Measurements from ENCODE around the gene SPOPL. TPM values are rescaled to one million over a fixed set of nuclear protein-coding genes. Genes with fewer than 3 reads are reported as not detected.

SPOPL gene
- total and polyA plus RNA-seq, 10 of the 15 experiments (the other 5 are each of a cell fraction or from before 2014, with no cell fraction given): 4.0 to 25.0 (median 11.5) TPM

- TF ChIP-seq ZNF622 (IDR thresholded peaks at IDR 0.05) (no peak), MYC (IDR thresholded peaks at IDR 0.05; ENCODE audit: insufficient read depth, insufficient read length, insufficient replicate concordance, low read length, severe bottlenecking) (no peak), PML (IDR thresholded peaks at IDR 0.05; ENCODE audit: low read length) (no peak)
Measured at GRCh38 chr2:138607746-138608145, 106.2 kb downstream of the SPOPL start (continued).

- H3K9me3 ChIP-seq (replicated peaks; ENCODE audit: control insufficient read depth, insufficient read depth, low read length): no peaks in the 10 kb centered on the region
- FAIRE-seq (no peak), ATAC-seq (no peak), DNase-seq (ENCODE audit: low read depth, low spot score) (no peak)
- RAD21 ChIA-PET (ENCODE audit: unreplicated experiment): no interaction called here
- no peak overlapping the region for H3K4me2 ChIP-seq (ENCODE audit: control insufficient read depth, insufficient read depth)
- SMC1A ChIA-PET (ENCODE audit: uncharacterized antibody, unreplicated experiment): interaction anchor here (0.8 to 1.1 kb wide), 3 partner anchors 10 to 15 kb away, joined by 3 read pairs; no protein-coding TSS in a partner anchor
- H3K79me2 ChIP-seq (ENCODE audit: control insufficient read depth, insufficient read depth, low read length): no peaks in the 10 kb centered on the region
- WGBS (ENCODE audit: insufficient coverage, insufficient replicate concordance, low lambda C conversion rate, missing lambda C conversion rate): 54% methylated on average over 4 of the region's 4 CpGs
- H3K36me3 ChIP-seq (ENCODE audit: control insufficient read depth in 2 of 2, insufficient read depth in 2 of 2, low read length in 1 of 2): no peaks in the 10 kb centered on the region
- in situ Hi-C loops (cut with MboI): no loop called here
- intact Hi-C loops (cut with micrococcal nuclease; ENCODE audit: unreplicated experiment): no loop called here
- TF ChIP-seq TAF1 (IDR thresholded peaks at IDR 0.05; ENCODE audit: borderline replicate concordance, low read depth, low read length) (no peak), MTA2 (IDR thresholded peaks at IDR 0.05; ENCODE audit: low read depth) (no peak), RAD51 (IDR thresholded peaks at IDR 0.05) (no peak), ZBTB4 (CRISPR knock-in tag; IDR thresholded peaks at IDR 0.05) (no peak), CBX5 (IDR thresholded peaks at IDR 0.05; ENCODE audit: low read depth) (no peak), NFYB (IDR thresholded peaks at IDR 0.05; ENCODE audit: insufficient read depth, low read depth, low read length) (no peak), FOXK2 (IDR thresholded peaks at IDR 0.05) (no peak), POLR2AphosphoS5 (IDR thresholded peaks at IDR 0.05; ENCODE audit: low read length) (no peak), SREBF2 (IDR thresholded peaks at IDR 0.05; ENCODE audit: low read length) (no peak)
- H2AFZ ChIP-seq (ENCODE audit: control insufficient read depth, low read depth, low read length): no peak overlapping the region
- BruUV-seq (replicated peaks): no TSS peak
- no peaks in the 10 kb centered on the region for H4K20me1 ChIP-seq (ENCODE audit: control insufficient read depth, insufficient read depth)
- POLR2A ChIA-PET: no interaction called here
- H3K4me1 ChIP-seq (ENCODE audit: control insufficient read depth, insufficient read depth, low read length): no peaks in the 10 kb centered on the region
- CTCF ChIA-PET: no interaction called here
- H3K27me3 ChIP-seq (replicated peaks in 1 of 2; ENCODE audit: control insufficient read depth in 2 of 2, insufficient read depth in 2 of 2, low read length in 1 of 2): no peaks in the 10 kb centered on the region
- H3K4me3 ChIP-seq: no peak overlapping the region
- H3K9ac ChIP-seq (ENCODE audit: control insufficient read depth, insufficient read depth, low read length): no peak overlapping the region
- H3K27ac ChIP-seq (ENCODE audit: control insufficient read depth, insufficient read depth): no peak overlapping the region
Measured at GRCh38 chr2:138609446-138609845, 107.9 kb downstream of the SPOPL start.
